Right ventricle myocardium inferior (tissue), 1 donor: ENCODE results near the gene MYOG. TPM values are rescaled to one million over a fixed set of nuclear protein-coding genes. Genes with fewer than 3 reads are reported as not detected.
A peak's percentile ranks its signal among the peaks of the same experiment; 100 is the strongest.

ENCODE experiments used
- ATAC-seq: fragments of 200-7000 bp; cut with Tn5 transposase; one replicate; pipeline ENCODE4 v1.9.1; 2020; ENCODE audit warnings: mild to moderate bottlenecking, moderate library complexity
- DNase-seq: peaks from one replicate; pipeline ENCODE4 v3.0.0; 2021; ENCODE audit errors: missing footprints
- intact Hi-C: fragments of 100-400 bp; cut with DNase I; formaldehyde crosslinking; loops from one replicate; pipeline ENCODE4 v1.11.0; 2022
- total RNA-seq: library from RNA; stranded (reverse); fragmentation: NEBNext Ultra II Directional; extraction: Animal tissue kit (Norgen Biotek cat#: 25700); gene quantifications from one replicate; pipeline ENCODE4 v1.2.1, GENCODE V29; 2021
- donor health status: DM: no; HTN: yes; CAD: no; lungs with severe emphysema.

Gene MYOG
- total RNA-seq, 1 donor from 2014 or later: not detected

- ATAC-seq: no peak
- intact Hi-C loops: no loop called here
- no peak for DNase-seq
Measured at GRCh38 chr1:203078478-203078877, 7.3 kb downstream of the MYOG start.

GRCh38 chr1:203077956-203078355 is 7.9 kb downstream of the MYOG start:
- intact Hi-C loops: no loop called here
- DNase-seq: no peak
- ATAC-seq: no peak

DNA sequence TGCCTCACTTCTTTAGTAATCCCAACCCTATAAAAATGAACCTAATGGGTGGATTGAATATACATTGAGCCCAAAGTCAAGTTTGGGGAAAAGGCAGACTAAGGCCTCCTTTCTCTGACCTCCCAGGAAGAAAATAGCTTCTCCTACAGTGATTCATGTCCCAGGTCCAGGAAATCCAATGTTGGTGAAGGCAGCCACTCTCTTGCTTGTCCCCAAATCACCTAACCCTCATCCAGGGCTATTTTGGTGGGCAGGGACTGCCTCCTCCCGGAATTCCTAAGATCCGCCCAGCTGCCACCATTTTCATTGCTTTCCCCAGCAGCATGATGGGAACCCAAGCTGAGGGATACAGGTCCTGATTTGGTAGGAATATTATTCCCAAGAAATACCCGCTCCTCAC is 8.4 kb downstream of the MYOG start:
- no peak for ATAC-seq
- intact Hi-C loops: no loop called here
- no peak for DNase-seq

DNA sequence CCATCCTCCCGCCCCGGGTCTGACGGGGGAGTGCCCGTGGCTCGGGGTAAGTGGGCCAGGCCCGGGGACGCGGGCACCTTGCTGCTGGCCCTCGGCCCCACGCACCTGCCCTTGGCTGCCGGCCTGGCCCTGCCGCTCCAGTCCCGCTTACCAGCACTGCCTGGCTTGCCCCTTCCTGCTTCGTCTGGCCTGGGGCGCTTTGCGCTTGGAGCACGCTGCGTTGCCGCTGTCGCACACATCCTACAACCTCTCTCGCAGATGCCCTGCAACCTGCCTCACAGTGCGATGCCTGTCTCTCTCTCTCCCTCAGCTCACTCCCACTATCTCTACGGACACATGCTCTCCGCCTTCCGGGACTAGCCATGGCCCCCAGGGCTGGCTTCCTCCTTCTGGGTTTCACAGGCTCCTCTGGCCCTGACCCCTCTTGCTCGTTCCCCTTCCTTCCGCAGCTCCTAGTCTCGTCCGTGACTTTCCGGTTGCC is 9.7 kb downstream of the MYOG start:
- ATAC-seq: peak; percentile 38
- no peak for DNase-seq
- intact Hi-C loops: no loop called here

DNA sequence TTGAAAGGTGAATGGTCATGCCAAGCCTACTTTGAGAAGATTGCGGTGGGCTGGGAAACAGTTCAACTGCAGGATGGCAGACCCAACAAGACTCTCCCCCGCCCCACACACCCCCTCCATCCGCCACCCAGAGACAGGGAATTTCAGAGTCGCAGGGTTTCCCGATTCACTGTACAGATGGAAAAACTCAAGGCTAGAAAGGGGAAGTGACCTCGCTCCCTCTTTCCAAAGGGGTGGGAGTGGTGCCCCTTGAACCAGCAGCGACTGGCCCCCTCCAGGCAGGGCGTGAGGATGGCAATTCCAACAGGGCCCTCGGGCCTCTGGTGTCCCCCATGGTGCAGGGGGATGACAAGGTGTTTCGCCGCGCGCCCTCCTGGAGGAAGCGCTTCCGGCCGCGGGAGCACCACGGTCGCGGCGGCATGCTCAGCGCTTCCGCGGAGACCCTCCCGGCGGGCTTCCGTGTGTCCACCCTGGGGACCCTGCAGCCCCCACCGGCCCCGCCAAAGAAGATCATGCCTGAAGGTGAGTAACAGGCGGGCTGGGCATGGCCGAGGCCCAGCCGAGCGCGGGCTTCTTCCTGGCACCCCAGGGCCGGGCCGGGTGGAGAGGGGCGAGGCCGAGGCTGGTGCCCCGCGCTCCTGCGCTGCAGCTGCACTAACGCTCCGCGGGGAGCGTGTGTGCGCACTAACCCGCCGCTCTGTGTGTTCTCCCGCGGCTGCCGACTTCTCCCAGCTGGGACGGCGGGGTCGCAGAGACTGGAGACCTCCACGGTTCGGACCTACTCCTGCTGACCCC is 10.4 kb downstream of the MYOG start:
- ATAC-seq (peak; percentile 37), DNase-seq (no peak)
- intact Hi-C loops: no loop called here

DNA sequence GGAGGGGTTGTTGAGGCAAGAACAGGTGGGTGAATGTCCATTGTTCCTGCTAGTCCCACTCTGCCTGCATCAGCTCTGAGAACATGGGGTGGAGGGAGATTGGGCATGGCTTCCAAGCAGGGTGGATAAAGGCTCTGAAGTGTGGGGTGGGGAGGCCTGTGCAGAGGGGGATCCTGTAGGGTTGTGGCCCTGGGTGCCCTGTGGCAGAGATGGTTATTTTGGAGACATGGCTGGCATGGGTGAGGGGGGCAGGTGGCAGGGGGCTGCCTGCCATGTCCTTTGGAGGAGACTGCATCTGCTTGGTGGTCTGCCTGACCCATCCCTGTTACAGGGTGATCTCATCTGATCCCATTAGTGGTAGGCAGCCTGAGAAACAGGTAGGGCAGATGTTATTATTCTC is 11.2 kb downstream of the MYOG start:
- DNase-seq (no peak), ATAC-seq (no peak)
- intact Hi-C loops: no loop called here

GRCh38 chr1:203073469-203073868 is 12.3 kb downstream of the MYOG start:
- intact Hi-C loops: no loop called here
- DNase-seq: no peak
- no peak for ATAC-seq

DNA sequence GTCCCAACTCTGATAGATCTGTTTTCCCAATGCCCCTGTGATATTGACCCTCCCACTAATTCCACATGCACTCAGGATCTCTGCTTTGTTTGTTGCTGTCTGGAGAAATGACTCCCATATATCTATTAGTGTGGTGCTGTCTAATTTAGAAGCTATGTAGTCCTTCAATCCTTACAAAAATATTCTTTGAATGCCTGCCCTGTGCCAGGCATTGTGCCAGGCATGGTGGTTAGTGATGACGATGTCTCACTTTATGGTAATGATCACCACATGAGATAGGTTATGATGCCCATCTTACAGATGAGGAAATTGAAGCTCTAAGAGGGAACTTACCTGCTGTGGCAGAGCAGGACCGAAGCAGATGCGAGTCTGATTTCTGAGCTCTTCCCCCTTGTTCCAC is 12.9 kb downstream of the MYOG start:
- ATAC-seq: no peak
- DNase-seq: no peak
- intact Hi-C loops: no loop called here

DNA sequence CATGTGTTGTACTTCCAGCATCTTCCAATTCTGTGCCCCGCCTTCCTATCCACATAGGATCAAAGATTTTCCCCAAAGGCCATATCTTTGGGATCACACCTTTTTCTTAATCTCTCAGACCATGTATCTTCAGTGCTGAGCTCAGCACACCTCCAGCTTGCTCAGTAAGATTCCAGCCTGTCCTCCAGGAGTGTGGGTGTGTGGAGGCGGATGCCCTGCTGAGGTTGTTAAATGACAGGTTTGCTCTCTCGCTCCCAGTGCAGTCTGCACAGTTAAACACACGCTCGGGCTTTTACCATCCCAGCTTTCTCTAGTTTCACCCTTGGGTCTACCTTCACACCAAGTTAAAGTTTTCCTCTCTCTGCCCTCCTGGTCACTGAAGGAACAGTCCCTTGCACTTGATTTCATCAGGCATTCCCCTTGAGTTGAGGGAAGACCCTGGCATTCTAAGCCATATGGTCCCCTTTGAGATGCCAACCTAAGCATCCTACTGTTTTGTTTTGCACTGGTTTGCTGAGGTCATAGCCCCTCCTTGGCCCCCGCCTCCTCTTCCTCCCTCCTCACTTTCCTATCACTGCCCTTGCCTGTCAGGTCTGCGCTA is 13.7 kb downstream of the MYOG start:
- intact Hi-C loops: no loop called here
- ATAC-seq (no peak), DNase-seq (no peak)

GRCh38 chr1:203069030-203069747 is 16.6 kb downstream of the MYOG start:
- ATAC-seq (peak; percentile 88), DNase-seq (no peak)
- intact Hi-C loops: loop anchor here (10.0 kb wide), 1 partner anchor 506 kb away; no protein-coding TSS in a partner anchor

- intact Hi-C loops: loop anchor here (10.0 kb wide), 1 partner anchor 508 kb away; no protein-coding TSS in a partner anchor
- DNase-seq: no peak
- no peak for ATAC-seq
Measured at GRCh38 chr1:203066965-203067364, 18.8 kb downstream of the MYOG start.

GRCh38 chr1:203065986-203066385 is 19.8 kb downstream of the MYOG start:
- intact Hi-C loops: loop anchor here (10.0 kb wide), 1 partner anchor 509 kb away; no protein-coding TSS in a partner anchor
- no peak for ATAC-seq
- no peak for DNase-seq

DNA sequence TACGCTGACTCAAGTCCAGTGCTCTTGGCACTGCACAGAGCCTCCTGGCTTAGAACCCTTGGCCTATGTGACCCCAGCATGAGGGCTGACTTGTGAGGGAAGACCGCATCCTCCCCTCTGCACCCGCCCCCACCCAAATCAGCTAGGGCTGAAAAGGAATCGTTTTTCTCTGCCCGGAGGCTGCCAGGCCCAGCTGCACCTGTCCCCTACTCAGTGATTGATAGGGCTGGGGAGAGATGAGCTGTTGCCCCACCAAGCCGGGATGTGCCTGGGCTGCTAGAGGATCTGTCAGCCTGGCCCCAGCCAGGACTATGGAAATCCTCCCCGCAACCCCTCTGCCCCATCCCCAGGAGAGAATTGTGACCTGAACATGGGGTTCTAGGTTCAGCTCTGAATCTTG is 20.6 kb downstream of the MYOG start:
- DNase-seq (no peak), ATAC-seq (no peak)

DNA sequence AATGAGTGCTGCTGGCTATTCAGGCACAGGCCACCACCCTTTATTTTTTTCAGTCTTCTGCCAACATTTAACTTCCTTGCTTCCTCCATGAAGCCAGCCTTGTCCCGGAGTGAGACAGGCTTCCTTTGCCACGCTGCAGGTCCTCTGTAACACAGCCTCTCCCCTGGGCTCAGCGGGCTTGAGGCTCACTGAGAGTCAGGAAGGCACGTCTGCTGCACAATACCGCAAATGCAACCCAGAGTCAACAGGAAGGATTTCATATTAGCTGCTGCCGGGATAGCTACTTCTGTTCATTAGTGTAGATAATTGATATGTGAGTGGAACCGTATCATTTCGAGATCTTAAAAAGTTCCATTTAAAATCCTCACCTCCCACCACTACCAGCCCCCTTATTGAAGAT is 22.5 kb downstream of the MYOG start:
- intact Hi-C loops: loop anchor here (10.0 kb wide), 1 partner anchor 512 kb away; no protein-coding TSS in a partner anchor
- no peak for ATAC-seq

More for the DNA sequence above, 20.6 kb downstream of the MYOG start:
- intact Hi-C loops: loop anchor here (10.0 kb wide), 1 partner anchor 510 kb away; no protein-coding TSS in a partner anchor

DNA sequence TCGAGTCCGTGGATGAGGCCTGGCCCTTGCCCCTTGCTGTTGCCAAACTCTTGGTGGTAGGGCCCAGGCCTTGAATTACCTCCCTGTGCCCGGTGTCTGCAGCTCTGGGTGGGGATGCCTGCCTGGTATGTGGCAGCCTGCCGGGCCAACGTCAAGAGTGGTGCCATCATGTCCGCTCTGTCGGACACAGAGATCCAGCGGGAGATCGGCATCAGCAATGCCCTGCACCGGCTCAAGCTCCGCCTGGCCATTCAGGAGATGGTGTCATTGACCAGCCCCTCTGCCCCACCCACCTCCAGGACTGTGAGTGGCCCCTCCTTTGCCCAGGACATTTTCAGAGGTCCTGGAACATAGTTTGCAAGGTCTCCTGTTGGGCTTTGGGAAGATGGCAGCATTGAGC is 25.7 kb downstream of the MYOG start:
- intact Hi-C loops: loop anchor here (10.0 kb wide), 1 partner anchor 515 kb away; no protein-coding TSS in a partner anchor
- ATAC-seq (no peak), DNase-seq (no peak)

More for the DNA sequence above, 22.5 kb downstream of the MYOG start:
- DNase-seq: no peak

DNA sequence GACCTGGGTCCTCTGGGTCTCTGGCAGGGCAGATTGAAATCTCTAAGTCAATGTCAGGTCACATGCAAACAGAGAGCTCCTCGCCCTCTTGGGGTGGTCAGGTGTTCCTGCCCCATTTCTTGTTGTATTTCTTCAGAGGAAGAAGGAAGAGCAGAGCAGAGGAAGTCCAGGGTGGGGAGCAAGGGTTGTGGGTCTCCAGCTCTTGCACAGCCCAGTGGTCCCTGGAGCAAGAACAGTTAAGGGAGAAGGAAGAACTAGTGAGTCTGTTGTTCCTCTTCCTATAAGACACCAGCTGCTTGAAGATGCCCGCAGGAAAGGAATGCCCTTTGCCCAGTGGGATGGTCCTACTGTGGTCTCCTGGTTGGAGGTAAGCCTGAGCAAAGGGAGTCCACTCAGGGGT is 26.3 kb downstream of the MYOG start:
- intact Hi-C loops: no loop called here
- no peak for DNase-seq
- ATAC-seq: no peak

DNA sequence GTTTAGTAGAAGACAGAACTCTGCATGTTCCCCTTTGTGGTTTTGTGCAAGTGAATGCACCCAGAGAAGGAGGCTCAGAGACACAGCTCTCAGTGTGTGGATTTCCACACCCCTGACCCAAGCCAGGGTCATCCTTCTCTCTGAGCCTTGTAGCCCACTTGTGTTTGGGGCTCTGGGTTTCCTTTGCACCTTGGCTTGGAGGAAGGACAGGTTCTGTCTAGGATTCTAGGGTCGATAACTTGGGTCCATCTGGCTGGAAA is 27.2 kb downstream of the MYOG start:
- DNase-seq (no peak), ATAC-seq (peak; percentile 36)
- intact Hi-C loops: no loop called here

DNA sequence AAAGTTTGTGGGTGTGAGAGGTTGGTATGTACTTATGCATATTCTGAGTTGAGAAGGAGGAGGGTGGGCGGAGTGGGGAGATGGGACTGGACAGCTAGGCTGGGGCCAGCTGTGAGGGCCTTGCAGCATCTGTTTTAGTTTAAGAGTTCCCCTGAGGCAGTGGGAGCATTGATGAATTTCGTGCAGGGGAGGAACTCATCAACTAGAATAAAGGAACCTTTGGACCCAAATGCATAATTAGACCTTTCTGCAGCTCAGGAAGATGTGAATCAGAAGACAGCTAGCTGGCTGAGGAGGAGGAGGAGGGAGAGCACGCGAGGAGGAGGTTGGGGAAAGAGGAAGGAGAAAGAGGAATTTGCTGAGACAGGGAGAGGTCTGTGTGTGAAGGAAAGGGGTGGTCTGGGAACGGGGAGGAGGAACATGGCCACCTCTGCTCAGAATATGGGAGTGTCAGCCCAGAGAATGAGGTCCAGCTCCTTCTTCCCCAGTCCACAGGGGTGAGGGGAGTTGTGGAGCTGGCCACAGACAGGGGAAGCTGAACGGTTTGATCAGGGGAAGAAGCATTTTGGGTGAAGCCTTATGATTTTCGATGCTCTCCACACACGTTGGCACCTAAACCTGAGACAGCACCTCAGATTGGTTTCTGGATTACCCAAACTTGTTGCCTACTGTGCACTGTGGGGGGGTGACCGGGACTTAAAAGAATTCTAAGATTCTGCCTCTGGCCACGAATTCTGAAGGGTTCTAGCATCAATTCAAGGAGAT is 27.7 kb downstream of the MYOG start:
- ATAC-seq (peak; percentile 33), DNase-seq (no peak)
- intact Hi-C loops: no loop called here

DNA sequence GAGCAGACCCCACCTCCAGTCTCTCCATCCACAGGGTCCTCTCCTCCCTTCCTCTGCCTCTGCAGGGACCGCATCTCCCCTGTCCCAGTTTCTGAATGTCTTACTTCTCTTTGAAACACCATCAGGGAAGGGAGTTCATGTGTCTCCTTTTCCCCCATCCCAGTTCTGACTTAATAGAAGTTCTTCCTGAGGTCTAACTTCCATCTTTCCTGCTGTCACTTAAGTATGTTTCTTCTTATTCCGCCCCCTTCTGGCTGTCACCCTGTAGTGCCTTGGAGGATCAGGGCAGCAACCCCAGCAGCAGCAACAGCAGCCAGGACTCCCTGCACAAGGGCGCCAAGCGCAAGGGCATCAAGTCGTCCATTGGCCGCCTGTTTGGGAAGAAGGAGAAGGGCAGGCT is 29.3 kb downstream of the MYOG start:
- DNase-seq: no peak
- intact Hi-C loops: no loop called here
- no peak for ATAC-seq
